H1 (cell line): Measurements from ENCODE around the gene KIDINS220. TPM values are rescaled to one million over a fixed set of nuclear protein-coding genes. Genes with fewer than 3 reads are reported as not detected.

Experiments used
- CTCF ChIA-PET: fragments of 300-600 bp; sonication (Branson Sonifier 250); formaldehyde crosslinking; loops from one replicate; lab custom pipeline; 2021; ENCODE audit not compliant: partially characterized antibody; lab: Charles Lee
- POLR2A ChIA-PET: fragments of 300-600 bp; sonication (Branson Sonifier 250); formaldehyde crosslinking; loops from one replicate; lab custom pipeline; 2021; ENCODE audit warnings: inconsistent platforms; ENCODE audit not compliant: partially characterized antibody; lab: Charles Lee
- DNase-seq, 2 experiments: peaks; one replicate each; pipeline versions ENCODE4 v3.0.0 to v3.0.0-alpha.2; 2010 to 2022; ENCODE audit warnings: low spot score in 2 of 2, low read depth in 1 of 2, mixed read lengths in 1 of 2
- FAIRE-seq: peaks from 2 replicates; lab custom pipeline; 2011; peaks lifted over from hg19 to GRCh38; lab: Jason Lieb, UNC
- H2AFZ ChIP-seq: 2 replicates; pipeline ENCODE4 v1.8.1; 2012; ENCODE audit warnings: low read length, inconsistent platforms
- H2AK5ac ChIP-seq: 2 replicates; pipeline ENCODE4 v1.6.1; 2013; ENCODE audit warnings: low read depth, low read length
- H2BK120ac ChIP-seq: replicated peaks from 2 replicates; pipeline ENCODE3; 2013; ENCODE audit warnings: low read depth, low read length, inconsistent platforms
- H2BK12ac ChIP-seq: 2 replicates; pipeline ENCODE4 v1.6.1; 2013; ENCODE audit warnings: low read depth, low read length
- H2BK15ac ChIP-seq: 2 replicates; pipeline ENCODE4 v1.6.1; 2013; ENCODE audit warnings: low read length
- H2BK20ac ChIP-seq: 2 replicates; pipeline ENCODE4 v1.6.1; 2013; ENCODE audit warnings: low read length
- H2BK5ac ChIP-seq: 2 replicates; pipeline ENCODE4 v1.6.1; 2013; ENCODE audit warnings: low read depth, low read length
- H3K14ac ChIP-seq: 2 replicates; pipeline ENCODE4 v1.6.1; 2013; ENCODE audit warnings: inconsistent platforms; ENCODE audit not compliant: insufficient read length
- H3K18ac ChIP-seq: 2 replicates; pipeline ENCODE4 v1.6.1; 2013; ENCODE audit warnings: low read length; ENCODE audit errors: extremely low read depth
- H3K23ac ChIP-seq: 2 replicates; pipeline ENCODE4 v1.6.1; 2013; ENCODE audit warnings: inconsistent platforms; ENCODE audit not compliant: insufficient read length
- H3K23me2 ChIP-seq: 2 replicates; pipeline ENCODE4 v1.6.1; 2013; ENCODE audit warnings: low read depth, low read length
- H3K27ac ChIP-seq: 2 replicates; pipeline ENCODE4 v1.6.1; 2011; ENCODE audit warnings: low read depth, low read length, inconsistent platforms
- H3K27me3 ChIP-seq, 4 experiments: replicated peaks in 1 of 4; 1 replicate in 1 of 4; 2 replicates in 3 of 4; pipeline versions ENCODE4 v1.6.1 to v1.8.1; 2011 to 2013; ENCODE audit warnings: low read length in 3 of 4, mild to moderate bottlenecking in 3 of 4, inconsistent platforms in 2 of 4, mixed read lengths in 2 of 4, moderate library complexity in 1 of 4; ENCODE audit not compliant: control insufficient read depth in 3 of 4, insufficient read depth in 3 of 4; ENCODE audit errors: extremely low read depth in 1 of 4
- H3K36me3 ChIP-seq, 4 experiments: 2 replicates each; pipeline versions ENCODE4 v1.6.1 to v1.8.1; 2011 to 2013; ENCODE audit warnings: mild to moderate bottlenecking in 4 of 4, low read length in 3 of 4, moderate library complexity in 2 of 4, control low read depth in 1 of 4, inconsistent platforms in 1 of 4; ENCODE audit not compliant: insufficient read depth in 4 of 4, control insufficient read depth in 2 of 4
- H3K4ac ChIP-seq: replicated peaks from 2 replicates; pipeline ENCODE3; 2013; ENCODE audit warnings: low read length, low read depth, mixed read lengths, inconsistent platforms; ENCODE audit not compliant: insufficient read length
- H3K4me1 ChIP-seq, 4 experiments: replicated peaks in 1 of 4; 1 replicate in 1 of 4; 2 replicates in 3 of 4; pipeline versions ENCODE4 v1.6.1 to v1.8.1; 2011 to 2013; ENCODE audit warnings: low read length in 3 of 4, inconsistent platforms in 2 of 4, mixed read lengths in 1 of 4; ENCODE audit not compliant: insufficient read depth in 4 of 4, control insufficient read depth in 3 of 4
- H3K4me2 ChIP-seq, 2 experiments: 2 replicates each; pipeline versions ENCODE4 v1.6.1 to v1.8.1; 2011 to 2013; ENCODE audit warnings: low read depth in 2 of 2, low read length in 2 of 2, control low read depth in 1 of 2, inconsistent platforms in 1 of 2, mild to moderate bottlenecking in 1 of 2; ENCODE audit not compliant: insufficient read depth in 1 of 2
- H3K4me3 ChIP-seq, 4 experiments: fragments of 200-600, 300-600 bp in 1 of 4; sonication (generic), shearing (Covaris generic), sonication (Bioruptor Twin) in 1 of 4; 2 replicates each; pipeline versions ENCODE4 v1.5.1 to v1.8.1; 2011 to 2016; ENCODE audit warnings: low read length in 4 of 4, low read depth in 3 of 4, control low read depth in 2 of 4, inconsistent platforms in 2 of 4, mild to moderate bottlenecking in 2 of 4, mixed read lengths in 1 of 4, moderate library complexity in 1 of 4; ENCODE audit not compliant: insufficient read depth in 2 of 4; ENCODE audit errors: extremely low read depth in 1 of 4
- H3K56ac ChIP-seq: replicated peaks from 2 replicates; pipeline ENCODE3; 2013; ENCODE audit warnings: low read depth, mild to moderate bottlenecking, mixed read lengths, low read length, inconsistent platforms; ENCODE audit not compliant: insufficient read length
- H3K79me1 ChIP-seq: 2 replicates; pipeline ENCODE4 v1.6.1; 2013; ENCODE audit warnings: low read depth, low read length, control low read depth
- H3K79me2 ChIP-seq, 2 experiments: 2 replicates each; pipeline versions ENCODE4 v1.6.1 to v1.8.1; 2012 to 2013; ENCODE audit warnings: low read length in 2 of 2, mild to moderate bottlenecking in 2 of 2, inconsistent platforms in 1 of 2; ENCODE audit not compliant: insufficient read depth in 2 of 2, control insufficient read depth in 1 of 2
- H3K9ac ChIP-seq, 4 experiments: replicated peaks in 1 of 4; 1 replicate in 1 of 4; 2 replicates in 3 of 4; pipeline versions ENCODE4 v1.6.1 to v1.8.1; 2011 to 2013; ENCODE audit warnings: low read depth in 3 of 4, low read length in 3 of 4, control low read depth in 2 of 4, mild to moderate bottlenecking in 2 of 4, moderate library complexity in 2 of 4, inconsistent platforms in 1 of 4; ENCODE audit errors: extremely low read depth in 1 of 4
- H3K9me3 ChIP-seq, 2 experiments: 2 replicates each; pipeline versions ENCODE4 v1.6.1 to v1.8.1; 2012 to 2013; ENCODE audit warnings: mild to moderate bottlenecking in 2 of 2, moderate library complexity in 2 of 2, control low read depth in 1 of 2, inconsistent platforms in 1 of 2, low read depth in 1 of 2, low read length in 1 of 2, mixed read lengths in 1 of 2; ENCODE audit not compliant: insufficient read depth in 2 of 2
- H4K20me1 ChIP-seq, 2 experiments: replicated peaks in 1 of 2; 2 replicates each; pipeline versions ENCODE3 to v1.8.1; 2011 to 2013; ENCODE audit warnings: inconsistent platforms in 2 of 2, low read length in 2 of 2, mild to moderate bottlenecking in 1 of 2; ENCODE audit not compliant: insufficient read depth in 2 of 2, control insufficient read depth in 1 of 2
- H4K5ac ChIP-seq: 2 replicates; pipeline ENCODE4 v1.6.1; 2013; ENCODE audit warnings: low read length, low read depth, mixed read lengths, inconsistent platforms; ENCODE audit not compliant: insufficient read length
- H4K8ac ChIP-seq: 2 replicates; pipeline ENCODE4 v1.8.0; 2013; ENCODE audit warnings: mild to moderate bottlenecking, moderate library complexity, low read length, inconsistent platforms; ENCODE audit not compliant: insufficient read depth; ENCODE audit errors: extremely low read depth
- H4K91ac ChIP-seq: replicated peaks from 2 replicates; pipeline ENCODE3; 2013; ENCODE audit warnings: low read length, mixed read lengths, inconsistent platforms; ENCODE audit not compliant: insufficient read length
- ATF3 ChIP-seq: IDR thresholded peaks from 2 replicates; pipeline ENCODE4 v1.6.1; 2011; ENCODE audit warnings: low read depth, mild to moderate bottlenecking, low read length; ENCODE audit not compliant: insufficient read depth
- BRCA1 ChIP-seq: IDR thresholded peaks from 2 replicates; pipeline ENCODE4 v1.6.1; 2012; ENCODE audit warnings: low read depth, low read length, improper control_type of control experiment
- CHD1 ChIP-seq: IDR thresholded peaks from 2 replicates; pipeline ENCODE4 v1.6.1; 2012; ENCODE audit warnings: low read depth, low read length, improper control_type of control experiment
- GTF2F1 ChIP-seq: IDR thresholded peaks from 2 replicates; pipeline ENCODE4 v1.6.1; 2012; ENCODE audit warnings: low read depth, low read length, improper control_type of control experiment, borderline replicate concordance
- KDM5A ChIP-seq: fragments of 200-600 bp; IDR thresholded peaks from 2 replicates; pipeline ENCODE4 v1.7.1; 2012; ENCODE audit warnings: mild to moderate bottlenecking, low read length, inconsistent platforms, mixed read lengths
- MAFK ChIP-seq: IDR thresholded peaks from 2 replicates; pipeline ENCODE4 v1.6.1; 2012; ENCODE audit warnings: low read depth, mild to moderate bottlenecking, improper control_type of control experiment, low read length
- PHF8 ChIP-seq: fragments of 200-600 bp; sonication (generic); conservative IDR thresholded peaks from 2 replicates; pipeline ENCODE4 v1.7.1; 2012; ENCODE audit warnings: low read depth, mild to moderate bottlenecking, inconsistent platforms, low read length, moderate library complexity
- POLR2A ChIP-seq, 2 experiments: IDR thresholded peaks; 1 replicate in 1 of 2; 2 replicates in 1 of 2; pipeline ENCODE4 v1.6.1; 2011; ENCODE audit warnings: low read depth in 2 of 2, low read length in 2 of 2, mild to moderate bottlenecking in 2 of 2; ENCODE audit errors: control extremely low read depth in 1 of 2
- SIN3A ChIP-seq, 2 experiments: IDR thresholded peaks in 1 of 2; conservative IDR thresholded peaks in 1 of 2; 2 replicates each; pipeline ENCODE4 v1.6.1; 2011 to 2012; ENCODE audit warnings: low read length in 2 of 2, improper control_type of control experiment in 1 of 2, low read depth in 1 of 2, mild to moderate bottlenecking in 1 of 2
- ZNF274 ChIP-seq: IDR thresholded peaks from 2 replicates; pipeline ENCODE4 v1.7.0; 2012; ENCODE audit warnings: low read length, borderline replicate concordance; ENCODE audit errors: extremely low read depth
- WGBS, 2 experiments: shearing (Covaris generic) in 1 of 2; methylation state at CpG; one replicate each; pipeline versions ENCODE4 v1.1.6 to v1.1.7; 2013 to 2015; ENCODE audit warnings: low lambda C conversion rate in 2 of 2, mixed read lengths in 2 of 2, inconsistent platforms in 1 of 2, low coverage in 1 of 2, missing lambda C conversion rate in 1 of 2; ENCODE audit not compliant: insufficient replicate concordance in 2 of 2, insufficient coverage in 1 of 2, insufficient read length in 1 of 2; ENCODE audit errors: extremely low coverage in 1 of 2, missing lambda C conversion rate in 1 of 2; 5-methylcytosine and 5-hydroxymethylcytosine counted together
- polyA plus RNA-seq, 7 experiments: library from polyadenylated mRNA; depleted of rRNA in 3 of 7; stranded (reverse) in 5 of 7; unstranded in 2 of 7; fragments of >200 nt in 5 of 7; fragments of 200-250 nt in 2 of 7; gene quantifications; 1 replicate in 5 of 7; 2 replicates in 1 of 7; 4 replicates in 1 of 7; pipeline versions ENCODE4 v1.2.1 to v1.2.3, GENCODE V29; 2011 to 2013; ENCODE audit warnings: missing spikeins in 2 of 7, mixed read lengths in 2 of 7
- total RNA-seq: library from RNA; stranded (reverse); fragmentation: NEBNext Ultra II Directional; extraction: Animal tissue kit (Norgen Biotek cat#: 25700); gene quantifications from 2 replicates; pipeline ENCODE4 v1.2.1, GENCODE V29; 2021
- TF ChIP-seq, protein P1 (sequence below), 3 experiments: IDR thresholded peaks; 1 replicate in 2 of 3; 2 replicates in 1 of 3; pipeline versions ENCODE4 v1.5.1 to v1.6.1; 2011; ENCODE audit warnings: low read length in 3 of 3, mild to moderate bottlenecking in 3 of 3, inconsistent platforms in 2 of 3, low read depth in 1 of 3, moderate library complexity in 1 of 3; ENCODE audit not compliant: insufficient read depth in 1 of 3; ENCODE audit errors: control extremely low read depth in 1 of 3

The KIDINS220 gene
- total and polyA plus RNA-seq, 2 of the 8 experiments (the other 6 are each of a cell fraction or from before 2014, with no cell fraction given), result 21.2 to 27.1 TPM

DNA sequence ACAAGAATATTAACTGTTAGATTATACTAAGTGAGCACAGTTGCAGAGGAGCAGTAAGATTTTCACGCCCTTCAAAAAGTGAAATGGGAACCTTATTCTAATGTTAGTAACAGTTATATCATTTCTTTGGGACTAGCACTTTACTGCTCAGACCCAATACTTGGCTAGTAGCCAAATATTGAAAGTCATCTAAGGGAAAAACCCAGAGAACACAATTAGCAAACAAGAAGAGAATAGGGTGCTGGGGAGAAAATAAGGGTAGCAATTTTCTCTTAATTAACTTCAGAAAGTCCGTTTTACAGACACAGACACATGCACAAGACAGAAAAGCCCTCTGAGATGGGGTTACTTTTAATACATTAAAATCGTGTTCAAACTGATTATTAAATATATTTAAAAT, 83.8 kb downstream of the KIDINS220 start:
- no peak overlapping the region for H4K8ac ChIP-seq
- H3K23ac ChIP-seq, result no peak overlapping the region
- no peak overlapping the region for H2BK15ac ChIP-seq
- CTCF ChIA-PET, result interaction anchor here (0.9 kb wide), 1 partner anchor 60 kb away, joined by 3 read pairs; no protein-coding TSS in a partner anchor
- DNase-seq (no peak), FAIRE-seq (no peak)
- H3K27ac ChIP-seq, result no peak overlapping the region
- H3K23me2 ChIP-seq, result no peaks in the 10 kb centered on the region; the same call in 1 of the 2 replicates
- H3K4me3 ChIP-seq, result no peak overlapping the region
- H3K18ac ChIP-seq, result no peak overlapping the region
- no peak overlapping the region for H4K91ac ChIP-seq
- H2AK5ac ChIP-seq, result no peak overlapping the region
- WGBS, 2 experiments, result 90% methylated on average over 3 of the region's 3 CpGs; no CpG with 5 or more reads in 1 of the 2 experiments
- H3K4me2 ChIP-seq, result no peak overlapping the region
- no peak overlapping the region for H2BK5ac ChIP-seq
- no peak overlapping the region for H4K5ac ChIP-seq
- no peaks in the 10 kb centered on the region; a peak in 1 of 8 replicates for H3K36me3 ChIP-seq
- H3K56ac ChIP-seq, result no peak overlapping the region
- H2BK120ac ChIP-seq, result no peak overlapping the region
- no peaks in the 10 kb centered on the region; the same call in 1 of the 2 replicates for H3K79me1 ChIP-seq
- no peak overlapping the region for H2AFZ ChIP-seq
- no peaks in the 10 kb centered on the region for H3K79me2 ChIP-seq
- H2BK12ac ChIP-seq, result no peak overlapping the region
- H3K9ac ChIP-seq, result no peak overlapping the region
- POLR2A ChIA-PET, result no interaction called here
- no peaks in the 10 kb centered on the region for H3K4me1 ChIP-seq
- H3K9me3 ChIP-seq, result peaks cover 0 to 5% of the 10 kb centered on the region in 2 experiments; a peak in 1 of 4 replicates
- H2BK20ac ChIP-seq, result no peak overlapping the region
- no peak overlapping the region for H3K4ac ChIP-seq
- no peaks in the 10 kb centered on the region for H4K20me1 ChIP-seq
- no peaks in the 10 kb centered on the region for H3K27me3 ChIP-seq
- no peak overlapping the region for H3K14ac ChIP-seq
- TF ChIP-seq MAFK, result no peak
- no peak for TF ChIP-seq GTF2F1
- TF ChIP-seq ZNF274, result no peak
- TF ChIP-seq PHF8, result no peak
- TF ChIP-seq BRCA1, result no peak
- no peak for TF ChIP-seq CHD1
- TF ChIP-seq SIN3A (conservative IDR thresholded peaks at IDR 0.05 in 1 of 2, IDR thresholded peaks at IDR 0.05 in 1 of 2; ENCODE audit: low read depth in 1 of 2, low read length in 2 of 2), result no peak
- no peak for TF ChIP-seq ATF3
- TF ChIP-seq, protein P1, sequence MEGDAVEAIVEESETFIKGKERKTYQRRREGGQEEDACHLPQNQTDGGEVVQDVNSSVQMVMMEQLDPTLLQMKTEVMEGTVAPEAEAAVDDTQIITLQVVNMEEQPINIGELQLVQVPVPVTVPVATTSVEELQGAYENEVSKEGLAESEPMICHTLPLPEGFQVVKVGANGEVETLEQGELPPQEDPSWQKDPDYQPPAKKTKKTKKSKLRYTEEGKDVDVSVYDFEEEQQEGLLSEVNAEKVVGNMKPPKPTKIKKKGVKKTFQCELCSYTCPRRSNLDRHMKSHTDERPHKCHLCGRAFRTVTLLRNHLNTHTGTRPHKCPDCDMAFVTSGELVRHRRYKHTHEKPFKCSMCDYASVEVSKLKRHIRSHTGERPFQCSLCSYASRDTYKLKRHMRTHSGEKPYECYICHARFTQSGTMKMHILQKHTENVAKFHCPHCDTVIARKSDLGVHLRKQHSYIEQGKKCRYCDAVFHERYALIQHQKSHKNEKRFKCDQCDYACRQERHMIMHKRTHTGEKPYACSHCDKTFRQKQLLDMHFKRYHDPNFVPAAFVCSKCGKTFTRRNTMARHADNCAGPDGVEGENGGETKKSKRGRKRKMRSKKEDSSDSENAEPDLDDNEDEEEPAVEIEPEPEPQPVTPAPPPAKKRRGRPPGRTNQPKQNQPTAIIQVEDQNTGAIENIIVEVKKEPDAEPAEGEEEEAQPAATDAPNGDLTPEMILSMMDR (IDR thresholded peaks at IDR 0.05; ENCODE audit: control extremely low read depth in 1 of 3, insufficient read depth in 1 of 3, low read depth in 1 of 3, low read length in 3 of 3), result no peak
- no peak for TF ChIP-seq KDM5A
- TF ChIP-seq POLR2A (IDR thresholded peaks at IDR 0.05; ENCODE audit: control extremely low read depth in 1 of 2, low read depth in 2 of 2, low read length in 2 of 2), result no peak
